ENCODE measurements around the gene ASGR1. TPM values are rescaled to one million over a fixed set of nuclear protein-coding genes. Genes with fewer than 3 reads are reported as not detected.
"Not testable (repeated sequence)": the region's sequence is repeated elsewhere in the genome, so short reads cannot be mapped to it uniquely, and the experiment has no call there.

Gene ASGR1
- total and polyA plus RNA-seq, 4 donors, result 4.3 to 32.5 (median 20.3) TPM

- Histone ChIP-seq H3K27ac (ENCODE audit: low read depth, low read length) (peak overlapping the region; percentile 61), H3K4me1 (ENCODE audit: control insufficient read depth, insufficient read depth, low read length) (peaks cover 34% of the 10 kb centered on the region), H3K36me3 (ENCODE audit: control insufficient read depth, insufficient read depth, low read length) (peaks cover 19% of the 10 kb centered on the region), H3K4me3 (ENCODE audit: low read depth, low read length) (peak overlapping the region; percentile 57), H3K27me3 (ENCODE audit: control insufficient read depth, insufficient read depth, low read length) (peaks cover 2% of the 10 kb centered on the region), H3K9me3 (ENCODE audit: control insufficient read depth, insufficient read depth, low read length) (no peaks in the 10 kb centered on the region)
- 21% methylated on average over 3 of the region's 18 CpGs for WGBS (ENCODE audit: insufficient coverage)
- peak in 3 of 6 donors; percentile 26 to 88 (median 69) for DNase-seq (ENCODE audit: low read depth in 4 of 6, low spot score in 6 of 6)
These were observed 1.2 kb downstream of the ASGR1 start for GRCh38 chr17:7177954-7178477.

DNA sequence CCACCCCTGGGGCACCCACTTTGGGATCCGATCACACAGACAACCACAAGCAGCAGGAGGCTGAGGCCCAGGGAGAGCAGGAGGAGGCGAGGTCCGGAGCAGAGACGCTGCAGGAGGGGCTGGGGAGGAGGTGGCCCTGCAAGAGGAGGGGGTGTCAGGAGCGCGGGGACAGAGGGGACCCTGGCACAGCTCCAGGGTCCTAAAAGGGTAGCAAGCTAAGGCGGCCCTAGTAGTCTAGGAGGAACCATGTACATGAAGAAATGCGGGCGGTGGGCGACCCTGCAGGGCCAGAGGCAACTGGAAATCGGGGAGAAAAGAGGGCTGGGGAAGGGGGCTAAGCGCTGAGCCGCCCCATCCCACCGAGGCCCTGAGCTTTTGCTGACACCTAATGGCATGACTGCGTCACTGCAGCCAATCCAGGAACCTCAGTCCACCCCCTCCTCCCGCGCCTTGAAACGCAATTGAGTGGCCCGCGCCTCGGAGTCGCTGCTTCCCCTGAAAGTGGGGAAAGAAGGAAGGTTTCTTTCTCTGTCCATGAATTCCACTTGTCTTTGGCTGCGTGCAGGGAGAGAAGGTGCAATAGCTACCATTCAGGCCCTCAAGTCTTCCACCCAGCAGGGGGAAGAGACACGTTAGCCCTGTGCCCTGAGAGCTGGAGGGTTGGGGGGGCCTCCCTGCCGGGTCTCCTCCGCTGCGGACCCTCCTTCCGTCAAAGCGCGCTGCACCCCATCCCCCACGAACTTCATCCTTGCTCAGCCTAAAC lies 1.8 kb downstream of the ASGR1 start:
- peak overlapping the region; percentile 57 for H3K4me3 ChIP-seq (ENCODE audit: low read depth, low read length)
- H3K4me1 ChIP-seq (ENCODE audit: control insufficient read depth, insufficient read depth, low read length), result peaks cover 34% of the 10 kb centered on the region
- peak; percentile 73 to 98 (median 84) for DNase-seq (ENCODE audit: low read depth in 4 of 6, low spot score in 6 of 6)
- 0% methylated on average over 10 of the region's 31 CpGs for WGBS (ENCODE audit: insufficient coverage)
- H3K27ac ChIP-seq (ENCODE audit: low read depth, low read length), result peak overlapping the region; percentile 61
- H3K36me3 ChIP-seq (ENCODE audit: control insufficient read depth, insufficient read depth, low read length), result peaks cover 19% of the 10 kb centered on the region
- H3K9me3 ChIP-seq (ENCODE audit: control insufficient read depth, insufficient read depth, low read length), result no peaks in the 10 kb centered on the region
- H3K27me3 ChIP-seq (ENCODE audit: control insufficient read depth, insufficient read depth, low read length), result peaks cover 2% of the 10 kb centered on the region

DNA sequence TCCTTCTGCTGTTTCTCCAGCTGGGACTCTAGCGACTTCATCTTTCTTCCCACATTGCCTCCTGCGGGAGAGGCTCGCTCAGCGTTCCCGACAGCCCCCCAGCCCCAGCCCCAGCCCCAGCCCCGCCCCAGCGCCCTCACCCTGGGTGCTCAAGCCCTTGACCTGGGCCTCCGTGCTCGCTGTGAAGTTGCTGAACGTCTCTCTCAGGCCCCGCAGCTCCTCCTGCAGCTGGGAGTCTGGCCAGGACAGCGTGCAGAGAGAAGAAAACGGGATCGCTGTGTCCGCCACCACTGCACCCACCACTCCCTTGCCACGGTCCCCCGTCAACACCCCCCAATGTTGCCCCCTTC lies 2.4 kb downstream of the ASGR1 start:
- Histone ChIP-seq H3K4me3 (ENCODE audit: low read depth, low read length) (peak overlapping the region; percentile 57), H3K27me3 (ENCODE audit: control insufficient read depth, insufficient read depth, low read length) (peaks cover 2% of the 10 kb centered on the region), H3K9me3 (ENCODE audit: control insufficient read depth, insufficient read depth, low read length) (no peaks in the 10 kb centered on the region), H3K27ac (ENCODE audit: low read depth, low read length) (no peak overlapping the region), H3K36me3 (ENCODE audit: control insufficient read depth, insufficient read depth, low read length) (peaks cover 19% of the 10 kb centered on the region), H3K4me1 (ENCODE audit: control insufficient read depth, insufficient read depth, low read length) (peaks cover 34% of the 10 kb centered on the region)
- peak in 2 of 6 donors; percentile 72 to 75 for DNase-seq (ENCODE audit: low read depth in 4 of 6, low spot score in 6 of 6)
- 0% methylated on average over 13 of the region's 17 CpGs for WGBS (ENCODE audit: insufficient coverage)

GRCh38 chr17:7176107-7176840 lies 2.9 kb downstream of the ASGR1 start:
- Histone ChIP-seq H3K27me3 (ENCODE audit: control insufficient read depth, insufficient read depth, low read length) (peaks cover 2% of the 10 kb centered on the region), H3K4me1 (ENCODE audit: control insufficient read depth, insufficient read depth, low read length) (peaks cover 34% of the 10 kb centered on the region), H3K36me3 (ENCODE audit: control insufficient read depth, insufficient read depth, low read length) (peaks cover 18% of the 10 kb centered on the region), H3K4me3 (ENCODE audit: low read depth, low read length) (no peak overlapping the region), H3K27ac (ENCODE audit: low read depth, low read length) (no peak overlapping the region), H3K9me3 (ENCODE audit: control insufficient read depth, insufficient read depth, low read length) (no peaks in the 10 kb centered on the region)
- WGBS (ENCODE audit: insufficient coverage), result 86% methylated on average over 1 of the region's 1 CpG
- no peak for DNase-seq (ENCODE audit: low read depth in 4 of 6, low spot score in 6 of 6)

GRCh38 chr17:7175330-7175733 lies 3.8 kb downstream of the ASGR1 start:
- no peak overlapping the region for H3K4me3 ChIP-seq (ENCODE audit: low read depth, low read length)

GRCh38 chr17:7174603-7175326 lies 4.4 kb downstream of the ASGR1 start:
- H3K4me1 ChIP-seq (ENCODE audit: control insufficient read depth, insufficient read depth, low read length), result peaks cover 34% of the 10 kb centered on the region
- H3K4me3 ChIP-seq (ENCODE audit: low read depth, low read length), result no peak overlapping the region
- DNase-seq (ENCODE audit: low read depth in 4 of 6, low spot score in 6 of 6), result no peak
- no peak overlapping the region for H3K27ac ChIP-seq (ENCODE audit: low read depth, low read length)
- H3K27me3 ChIP-seq (ENCODE audit: control insufficient read depth, insufficient read depth, low read length), result peaks cover 2% of the 10 kb centered on the region
- peaks cover 17% of the 10 kb centered on the region for H3K36me3 ChIP-seq (ENCODE audit: control insufficient read depth, insufficient read depth, low read length)
- H3K9me3 ChIP-seq (ENCODE audit: control insufficient read depth, insufficient read depth, low read length), result no peaks in the 10 kb centered on the region
- WGBS (ENCODE audit: insufficient coverage), result 85% methylated on average over 7 of the region's 7 CpGs

More at GRCh38 chr17:7175330-7175733, 3.8 kb downstream of the ASGR1 start:
- no peak for DNase-seq (ENCODE audit: low read depth in 4 of 6, low spot score in 6 of 6)
- Histone ChIP-seq H3K4me1 (ENCODE audit: control insufficient read depth, insufficient read depth, low read length) (peaks cover 34% of the 10 kb centered on the region), H3K27me3 (ENCODE audit: control insufficient read depth, insufficient read depth, low read length) (peaks cover 2% of the 10 kb centered on the region), H3K27ac (ENCODE audit: low read depth, low read length) (no peak overlapping the region), H3K36me3 (ENCODE audit: control insufficient read depth, insufficient read depth, low read length) (peaks cover 17% of the 10 kb centered on the region), H3K9me3 (ENCODE audit: control insufficient read depth, insufficient read depth, low read length) (no peaks in the 10 kb centered on the region)
- whole genome bisulfite sequencing (ENCODE audit: insufficient coverage), result 93% methylated on average over 5 of the region's 5 CpGs

GRCh38 chr17:7173687-7174602 lies 5.2 kb downstream of the ASGR1 start:
- Histone ChIP-seq H3K4me1 (ENCODE audit: control insufficient read depth, insufficient read depth, low read length) (peaks cover 34% of the 10 kb centered on the region), H3K27me3 (ENCODE audit: control insufficient read depth, insufficient read depth, low read length) (peaks cover 2% of the 10 kb centered on the region), H3K27ac (ENCODE audit: low read depth, low read length) (no peak overlapping the region), H3K4me3 (ENCODE audit: low read depth, low read length) (peak overlapping the region; percentile 2), H3K9me3 (ENCODE audit: control insufficient read depth, insufficient read depth, low read length) (no peaks in the 10 kb centered on the region), H3K36me3 (ENCODE audit: control insufficient read depth, insufficient read depth, low read length) (peaks cover 17% of the 10 kb centered on the region)
- DNase-seq (ENCODE audit: low read depth in 4 of 6, low spot score in 6 of 6), result peak in 3 of 6 donors; percentile 22 to 80 (median 73)
- 43% methylated on average over 69 of the region's 69 CpGs for WGBS (ENCODE audit: insufficient coverage)

DNA sequence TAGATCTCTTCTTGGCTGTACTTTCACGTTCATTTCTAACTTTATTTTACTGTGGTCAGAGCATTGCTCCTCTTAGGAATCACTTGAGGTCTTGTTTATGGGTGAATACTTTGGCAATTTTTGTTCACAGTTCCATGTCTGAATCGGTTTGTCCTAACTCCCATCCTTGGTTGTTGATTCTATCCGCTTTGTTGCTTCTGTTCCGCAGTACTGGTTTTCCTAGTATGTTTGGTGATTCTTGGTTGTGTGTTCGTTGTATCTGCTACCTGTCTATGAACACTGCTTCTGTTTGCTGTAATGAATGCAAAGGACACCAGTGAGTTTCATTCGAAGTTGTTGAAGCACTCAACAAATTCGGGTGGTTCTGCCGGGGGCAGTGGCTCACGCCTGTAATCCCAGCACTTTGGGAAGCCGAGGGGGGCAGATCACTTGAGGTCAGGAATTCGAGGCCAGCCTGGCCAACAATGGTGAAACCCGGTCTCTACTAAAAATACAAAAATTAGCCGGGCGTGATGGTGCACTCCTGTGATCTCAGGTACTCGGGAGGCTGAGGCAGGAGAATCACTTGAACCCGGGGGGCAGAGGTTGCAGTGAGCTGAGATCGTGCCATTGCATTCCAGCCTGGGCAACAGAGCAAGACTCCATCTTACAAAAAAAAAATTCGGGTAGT lies 6.5 kb downstream of the ASGR1 start:
- WGBS (ENCODE audit: insufficient coverage), result 92% methylated on average over 15 of the region's 18 CpGs
- H3K4me3 ChIP-seq (ENCODE audit: low read depth, low read length); DNase-seq (ENCODE audit: low read depth in 4 of 6, low spot score in 6 of 6); H3K9me3 ChIP-seq (ENCODE audit: control insufficient read depth, insufficient read depth, low read length); H3K27me3 ChIP-seq (ENCODE audit: control insufficient read depth, insufficient read depth, low read length); H3K27ac ChIP-seq (ENCODE audit: low read depth, low read length): not testable (repeated sequence)
- Histone ChIP-seq H3K36me3 (ENCODE audit: control insufficient read depth, insufficient read depth, low read length) (peaks cover 17% of the 10 kb centered on the region), H3K4me1 (ENCODE audit: control insufficient read depth, insufficient read depth, low read length) (peaks cover 26% of the 10 kb centered on the region)
